SIG-M5 (cell line): ENCODE results near the gene CDCA7.
"Not testable (repeated sequence)": the region's sequence is repeated elsewhere in the genome, so short reads cannot be mapped to it uniquely, and the experiment has no call there.

Experiments
- DNase-seq: peaks from one replicate; lab custom pipeline; 2025; lab: John Stamatoyannopoulos, UW

CDCA7 gene

GRCh38 chr2:173354582-173355131, at the start of gene CDCA7:
Gene CDCA7, plus strand, starts transcription at chr2:173354872. Its CDS starts 92 bp downstream, at chr2:173354964.
- no peak for DNase-seq

- no peak for DNase-seq
These were observed 49.4 kb upstream of the CDCA7 start for GRCh38 chr2:173305303-173305702.

- DNase-seq, result no peak
These were observed 47.4 kb upstream of the CDCA7 start for GRCh38 chr2:173307293-173307692.

GRCh38 chr2:173309370-173309769, 45.3 kb upstream of the CDCA7 start:
- DNase-seq, result not testable (repeated sequence)

- no peak for DNase-seq
These were observed 42.6 kb upstream of the CDCA7 start for GRCh38 chr2:173311844-173312606.

- no peak for DNase-seq
These were observed 31.3 kb upstream of the CDCA7 start for GRCh38 chr2:173323371-173323770.

- DNase-seq, result no peak
These were observed 27.9 kb upstream of the CDCA7 start for GRCh38 chr2:173326806-173327205.

GRCh38 chr2:173327421-173327820, 27.3 kb upstream of the CDCA7 start:
- DNase-seq, result no peak

GRCh38 chr2:173333003-173333402, 21.7 kb upstream of the CDCA7 start:
- DNase-seq, result not testable (repeated sequence)

- no peak for DNase-seq
These were observed 14.9 kb upstream of the CDCA7 start for GRCh38 chr2:173339807-173340206.

GRCh38 chr2:173343921-173344320, 10.8 kb upstream of the CDCA7 start:
- no peak for DNase-seq

GRCh38 chr2:173346035-173346434, 8.6 kb upstream of the CDCA7 start:
- DNase-seq, result no peak

- DNase-seq, result no peak
These were observed 7.1 kb upstream of the CDCA7 start for GRCh38 chr2:173347305-173348168.

GRCh38 chr2:173349287-173349686, 5.4 kb upstream of the CDCA7 start:
- no peak for DNase-seq

- DNase-seq, result no peak
These were observed 4.3 kb upstream of the CDCA7 start for GRCh38 chr2:173350383-173350782.

GRCh38 chr2:173351879-173352278, 2.8 kb upstream of the CDCA7 start:
- no peak for DNase-seq

GRCh38 chr2:173353556-173353955, 1.1 kb upstream of the CDCA7 start:
- no peak for DNase-seq

- no peak for DNase-seq
These were observed 545 bp upstream of the CDCA7 start for GRCh38 chr2:173354073-173354581.

GRCh38 chr2:173355132-173355865, 627 bp downstream of the CDCA7 start:
- DNase-seq, result no peak

- DNase-seq, result no peak
These were observed 1.3 kb downstream of the CDCA7 start for GRCh38 chr2:173355866-173356508.

- no peak for DNase-seq
These were observed 2.7 kb downstream of the CDCA7 start for GRCh38 chr2:173357346-173357745.
